Measurements from ENCODE around the gene TPPP2.

The TPPP2 gene

GRCh38 chr14:21049271-21049673, 19.3 kb downstream of the TPPP2 start:
- in situ Hi-C loops (cut with HindIII; ENCODE audit: low sequenced_read_pairs) = no loop called here
- DNase-seq (ENCODE audit: low read depth) = no peak
- TF ChIP-seq, protein P1, sequence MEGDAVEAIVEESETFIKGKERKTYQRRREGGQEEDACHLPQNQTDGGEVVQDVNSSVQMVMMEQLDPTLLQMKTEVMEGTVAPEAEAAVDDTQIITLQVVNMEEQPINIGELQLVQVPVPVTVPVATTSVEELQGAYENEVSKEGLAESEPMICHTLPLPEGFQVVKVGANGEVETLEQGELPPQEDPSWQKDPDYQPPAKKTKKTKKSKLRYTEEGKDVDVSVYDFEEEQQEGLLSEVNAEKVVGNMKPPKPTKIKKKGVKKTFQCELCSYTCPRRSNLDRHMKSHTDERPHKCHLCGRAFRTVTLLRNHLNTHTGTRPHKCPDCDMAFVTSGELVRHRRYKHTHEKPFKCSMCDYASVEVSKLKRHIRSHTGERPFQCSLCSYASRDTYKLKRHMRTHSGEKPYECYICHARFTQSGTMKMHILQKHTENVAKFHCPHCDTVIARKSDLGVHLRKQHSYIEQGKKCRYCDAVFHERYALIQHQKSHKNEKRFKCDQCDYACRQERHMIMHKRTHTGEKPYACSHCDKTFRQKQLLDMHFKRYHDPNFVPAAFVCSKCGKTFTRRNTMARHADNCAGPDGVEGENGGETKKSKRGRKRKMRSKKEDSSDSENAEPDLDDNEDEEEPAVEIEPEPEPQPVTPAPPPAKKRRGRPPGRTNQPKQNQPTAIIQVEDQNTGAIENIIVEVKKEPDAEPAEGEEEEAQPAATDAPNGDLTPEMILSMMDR (IDR thresholded peaks at IDR 0.05; ENCODE audit: low read depth, low read length, missing control alignments) = no peak

DNA sequence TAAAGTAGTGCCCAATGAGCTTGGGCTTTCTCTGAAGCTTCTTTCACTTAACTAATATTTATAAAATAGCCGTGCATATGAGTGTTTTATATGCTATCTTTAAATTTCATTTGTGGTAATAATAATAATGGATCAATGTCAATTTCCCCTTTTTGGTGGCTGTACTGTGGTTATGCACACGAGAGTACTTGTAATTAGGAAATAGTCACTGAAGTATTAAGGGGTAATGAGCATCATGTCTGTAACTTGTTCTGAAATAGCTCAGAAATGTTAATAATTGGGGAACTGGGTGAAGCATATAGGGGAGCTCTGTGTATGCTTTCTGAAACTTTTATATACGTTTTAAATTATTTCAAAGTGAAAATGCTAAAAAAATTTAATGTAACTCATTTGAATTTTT, 20.6 kb downstream of the TPPP2 start:
- H3K4me3 ChIP-seq (ENCODE audit: low read depth, low read length) = no peak overlapping the region
- in situ Hi-C loops (cut with HindIII; ENCODE audit: low sequenced_read_pairs) = no loop called here
- TF ChIP-seq, protein P1 (IDR thresholded peaks at IDR 0.05; ENCODE audit: low read depth, low read length, missing control alignments) = no peak
- no peak for DNase-seq (ENCODE audit: low read depth)

More at GRCh38 chr14:21049271-21049673, 19.3 kb downstream of the TPPP2 start:
- H3K4me3 ChIP-seq (ENCODE audit: low read depth, low read length) = no peak overlapping the region

GRCh38 chr14:21053184-21054122, 23.4 kb downstream of the TPPP2 start:
- DNase-seq (ENCODE audit: low read depth) = no peak
- no peak overlapping the region for H3K4me3 ChIP-seq (ENCODE audit: low read depth, low read length)
- TF ChIP-seq, protein P1 (IDR thresholded peaks at IDR 0.05; ENCODE audit: low read depth, low read length, missing control alignments) = no peak
- in situ Hi-C loops (cut with HindIII; ENCODE audit: low sequenced_read_pairs) = no loop called here

GRCh38 chr14:21054123-21054767, 24.2 kb downstream of the TPPP2 start:
- no peak overlapping the region for H3K4me3 ChIP-seq (ENCODE audit: low read depth, low read length)
- DNase-seq (ENCODE audit: low read depth) = no peak
- in situ Hi-C loops (cut with HindIII; ENCODE audit: low sequenced_read_pairs) = no loop called here

DNA sequence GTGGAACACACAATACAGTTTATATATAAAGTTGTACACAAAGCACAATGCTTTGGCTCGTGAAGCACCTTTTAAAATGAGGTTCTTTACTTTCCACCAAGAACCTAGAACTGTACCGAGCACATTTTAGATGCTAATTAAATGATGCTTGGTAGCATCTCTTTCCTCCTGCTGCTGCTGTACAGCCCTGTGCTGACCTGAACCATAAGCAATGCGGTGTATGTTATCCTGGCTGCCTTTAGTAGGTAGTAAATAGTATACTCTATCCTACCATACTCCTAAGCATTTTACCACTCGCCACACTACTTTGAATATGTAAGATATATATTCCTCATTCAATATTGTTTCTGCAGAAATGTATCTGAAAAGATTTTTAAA, 24.7 kb downstream of the TPPP2 start:
- in situ Hi-C loops (cut with HindIII; ENCODE audit: low sequenced_read_pairs) = no loop called here
- no peak for DNase-seq (ENCODE audit: low read depth)
- no peak overlapping the region for H3K4me3 ChIP-seq (ENCODE audit: low read depth, low read length)
- TF ChIP-seq, protein P1 (IDR thresholded peaks at IDR 0.05; ENCODE audit: low read depth, low read length, missing control alignments) = no peak

More at GRCh38 chr14:21054123-21054767, 24.2 kb downstream of the TPPP2 start:
- TF ChIP-seq, protein P1 (IDR thresholded peaks at IDR 0.05; ENCODE audit: low read depth, low read length, missing control alignments) = no peak

GRCh38 chr14:21055432-21056117, 25.6 kb downstream of the TPPP2 start:
- TF ChIP-seq, protein P1 (IDR thresholded peaks at IDR 0.05; ENCODE audit: low read depth, low read length, missing control alignments) = no peak
- no peak overlapping the region for H3K4me3 ChIP-seq (ENCODE audit: low read depth, low read length)
- in situ Hi-C loops (cut with HindIII; ENCODE audit: low sequenced_read_pairs) = no loop called here
- no peak for DNase-seq (ENCODE audit: low read depth)
